Measurements from ENCODE around the gene PCMT1.

The PCMT1 gene

GRCh38 chr6:149756261-149756636 is 6.7 kb downstream of the PCMT1 start:
- no peak for DNase-seq (ENCODE audit: extremely low spot score)
- TF ChIP-seq, protein P1, sequence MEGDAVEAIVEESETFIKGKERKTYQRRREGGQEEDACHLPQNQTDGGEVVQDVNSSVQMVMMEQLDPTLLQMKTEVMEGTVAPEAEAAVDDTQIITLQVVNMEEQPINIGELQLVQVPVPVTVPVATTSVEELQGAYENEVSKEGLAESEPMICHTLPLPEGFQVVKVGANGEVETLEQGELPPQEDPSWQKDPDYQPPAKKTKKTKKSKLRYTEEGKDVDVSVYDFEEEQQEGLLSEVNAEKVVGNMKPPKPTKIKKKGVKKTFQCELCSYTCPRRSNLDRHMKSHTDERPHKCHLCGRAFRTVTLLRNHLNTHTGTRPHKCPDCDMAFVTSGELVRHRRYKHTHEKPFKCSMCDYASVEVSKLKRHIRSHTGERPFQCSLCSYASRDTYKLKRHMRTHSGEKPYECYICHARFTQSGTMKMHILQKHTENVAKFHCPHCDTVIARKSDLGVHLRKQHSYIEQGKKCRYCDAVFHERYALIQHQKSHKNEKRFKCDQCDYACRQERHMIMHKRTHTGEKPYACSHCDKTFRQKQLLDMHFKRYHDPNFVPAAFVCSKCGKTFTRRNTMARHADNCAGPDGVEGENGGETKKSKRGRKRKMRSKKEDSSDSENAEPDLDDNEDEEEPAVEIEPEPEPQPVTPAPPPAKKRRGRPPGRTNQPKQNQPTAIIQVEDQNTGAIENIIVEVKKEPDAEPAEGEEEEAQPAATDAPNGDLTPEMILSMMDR (IDR thresholded peaks at IDR 0.05; ENCODE audit: control extremely low read depth, extremely low read depth, low read depth, missing control alignments), result no peak
- POLR2A ChIA-PET, result no interaction called here
- CTCF ChIA-PET, result interaction anchor here (1.0 kb wide), 1 partner anchor 18 kb away, joined by 3 read pairs; no protein-coding TSS in a partner anchor

GRCh38 chr6:149761438-149761837 is 11.9 kb downstream of the PCMT1 start:
- CTCF ChIA-PET, result no interaction called here
- TF ChIP-seq, protein P1 (IDR thresholded peaks at IDR 0.05; ENCODE audit: control extremely low read depth, extremely low read depth, low read depth, missing control alignments), result no peak
- DNase-seq (ENCODE audit: extremely low spot score), result peak; percentile 52
- POLR2A ChIA-PET, result no interaction called here

- POLR2A ChIA-PET, result no interaction called here
- CTCF ChIA-PET, result interaction anchor here (1.3 kb wide), 3 partner anchors 10 to 18 kb away, joined by 3 to 4 read pairs (median 4); partner anchors contain the start of gene NUP43
- DNase-seq (ENCODE audit: extremely low spot score), result no peak
- TF ChIP-seq, protein P1 (IDR thresholded peaks at IDR 0.05; ENCODE audit: control extremely low read depth, extremely low read depth, low read depth, missing control alignments), result no peak
Measured at GRCh38 chr6:149763866-149764265, 14.3 kb downstream of the PCMT1 start.

DNA sequence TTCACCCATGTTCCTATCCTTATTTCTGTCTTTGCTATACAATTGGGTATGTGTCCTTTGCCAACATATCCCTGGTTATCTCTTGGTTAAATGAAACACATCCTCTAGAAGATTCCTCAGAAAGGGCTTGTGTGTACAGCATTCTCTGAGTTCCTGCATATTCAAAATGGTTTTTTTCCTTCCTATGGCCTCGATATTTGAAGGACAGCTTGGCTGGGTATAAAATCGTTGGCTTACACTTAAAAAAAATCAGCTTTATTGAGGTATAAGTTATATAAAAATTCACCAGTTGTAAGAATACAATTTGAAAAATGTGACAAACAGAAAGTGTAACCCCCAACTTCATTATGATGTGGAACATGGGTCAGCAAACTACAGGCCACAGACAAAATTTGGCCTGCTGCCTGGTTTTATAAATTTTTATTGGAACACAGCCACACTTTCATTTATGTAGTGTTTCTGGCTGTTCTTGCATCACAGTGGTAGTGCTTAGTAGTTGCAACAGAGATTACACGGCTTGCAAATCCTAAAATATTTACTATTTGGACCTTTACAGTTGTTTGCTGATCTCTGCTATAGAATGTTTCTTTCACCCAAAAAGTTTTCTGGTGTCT is 16.7 kb downstream of the PCMT1 start:
- no peak for DNase-seq (ENCODE audit: extremely low spot score)
- CTCF ChIA-PET, result no interaction called here
- POLR2A ChIA-PET, result no interaction called here
- TF ChIP-seq, protein P1 (IDR thresholded peaks at IDR 0.05; ENCODE audit: control extremely low read depth, extremely low read depth, low read depth, missing control alignments), result no peak

- DNase-seq (ENCODE audit: extremely low spot score), result no peak
- POLR2A ChIA-PET, result no interaction called here
- CTCF ChIA-PET, result no interaction called here
- TF ChIP-seq, protein P1 (IDR thresholded peaks at IDR 0.05; ENCODE audit: control extremely low read depth, extremely low read depth, low read depth, missing control alignments), result no peak
Measured at GRCh38 chr6:149769676-149770075, 20.1 kb downstream of the PCMT1 start.

- TF ChIP-seq, protein P1 (IDR thresholded peaks at IDR 0.05; ENCODE audit: control extremely low read depth, extremely low read depth, low read depth, missing control alignments), result no peak
- DNase-seq (ENCODE audit: extremely low spot score), result no peak
- ChIA-PET POLR2A (no interaction called here), CTCF (interaction anchor here (0.7 kb wide), 1 partner anchor 14 kb away, joined by 3 read pairs; no protein-coding TSS in a partner anchor)
Measured at GRCh38 chr6:149771185-149771584, 21.6 kb downstream of the PCMT1 start.
